ENCODE measurements around the gene PHF19.

The PHF19 gene

DNA sequence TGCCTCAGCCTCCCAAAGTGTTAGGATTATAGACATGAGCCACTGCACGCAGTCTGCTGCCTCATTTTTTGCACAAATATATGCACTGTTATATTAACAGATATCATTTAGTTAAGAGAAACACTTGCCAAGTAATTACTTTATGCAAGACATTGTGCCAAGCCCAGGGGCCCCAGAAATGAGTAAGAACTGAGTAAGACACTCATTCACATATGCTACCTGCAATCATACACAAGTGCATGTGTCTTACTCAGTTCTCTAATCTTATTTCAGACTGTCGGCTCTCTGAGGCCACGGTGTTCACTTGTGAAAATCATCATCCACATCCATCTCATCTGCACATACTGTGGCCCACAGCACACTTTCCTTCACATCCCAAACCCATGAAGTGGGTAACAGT, 33.7 kb upstream of the PHF19 start:
- H3K27ac ChIP-seq = no peak overlapping the region
- TF ChIP-seq, protein P1, sequence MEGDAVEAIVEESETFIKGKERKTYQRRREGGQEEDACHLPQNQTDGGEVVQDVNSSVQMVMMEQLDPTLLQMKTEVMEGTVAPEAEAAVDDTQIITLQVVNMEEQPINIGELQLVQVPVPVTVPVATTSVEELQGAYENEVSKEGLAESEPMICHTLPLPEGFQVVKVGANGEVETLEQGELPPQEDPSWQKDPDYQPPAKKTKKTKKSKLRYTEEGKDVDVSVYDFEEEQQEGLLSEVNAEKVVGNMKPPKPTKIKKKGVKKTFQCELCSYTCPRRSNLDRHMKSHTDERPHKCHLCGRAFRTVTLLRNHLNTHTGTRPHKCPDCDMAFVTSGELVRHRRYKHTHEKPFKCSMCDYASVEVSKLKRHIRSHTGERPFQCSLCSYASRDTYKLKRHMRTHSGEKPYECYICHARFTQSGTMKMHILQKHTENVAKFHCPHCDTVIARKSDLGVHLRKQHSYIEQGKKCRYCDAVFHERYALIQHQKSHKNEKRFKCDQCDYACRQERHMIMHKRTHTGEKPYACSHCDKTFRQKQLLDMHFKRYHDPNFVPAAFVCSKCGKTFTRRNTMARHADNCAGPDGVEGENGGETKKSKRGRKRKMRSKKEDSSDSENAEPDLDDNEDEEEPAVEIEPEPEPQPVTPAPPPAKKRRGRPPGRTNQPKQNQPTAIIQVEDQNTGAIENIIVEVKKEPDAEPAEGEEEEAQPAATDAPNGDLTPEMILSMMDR (conservative IDR thresholded peaks at IDR 0.05) = no peak
- no peak for TF ChIP-seq ZFX (IDR thresholded peaks at IDR 0.05)

DNA sequence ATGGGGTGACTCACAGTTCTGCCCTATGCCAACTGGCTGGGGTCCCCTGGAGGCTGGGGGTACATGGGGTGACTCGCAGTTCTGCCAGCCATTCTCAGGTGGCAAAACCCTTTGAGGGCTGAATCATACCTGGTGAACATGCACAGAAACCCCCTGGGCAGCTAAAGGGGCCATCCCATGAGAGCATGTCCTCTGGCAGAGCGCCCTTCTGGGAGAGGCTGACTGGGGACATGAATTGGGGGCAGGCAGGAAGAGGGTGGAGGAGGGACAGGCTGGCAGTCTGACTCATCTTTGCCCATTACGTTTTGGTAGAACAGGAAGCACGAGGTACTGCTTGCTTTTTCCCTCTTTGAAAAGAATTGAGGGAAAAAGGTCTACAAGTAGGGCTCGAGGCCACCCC, 32.9 kb upstream of the PHF19 start:
- TF ChIP-seq ZFX (IDR thresholded peaks at IDR 0.05) = no peak
- TF ChIP-seq, protein P1 (conservative IDR thresholded peaks at IDR 0.05) = no peak
- H3K27ac ChIP-seq = no peak overlapping the region

DNA sequence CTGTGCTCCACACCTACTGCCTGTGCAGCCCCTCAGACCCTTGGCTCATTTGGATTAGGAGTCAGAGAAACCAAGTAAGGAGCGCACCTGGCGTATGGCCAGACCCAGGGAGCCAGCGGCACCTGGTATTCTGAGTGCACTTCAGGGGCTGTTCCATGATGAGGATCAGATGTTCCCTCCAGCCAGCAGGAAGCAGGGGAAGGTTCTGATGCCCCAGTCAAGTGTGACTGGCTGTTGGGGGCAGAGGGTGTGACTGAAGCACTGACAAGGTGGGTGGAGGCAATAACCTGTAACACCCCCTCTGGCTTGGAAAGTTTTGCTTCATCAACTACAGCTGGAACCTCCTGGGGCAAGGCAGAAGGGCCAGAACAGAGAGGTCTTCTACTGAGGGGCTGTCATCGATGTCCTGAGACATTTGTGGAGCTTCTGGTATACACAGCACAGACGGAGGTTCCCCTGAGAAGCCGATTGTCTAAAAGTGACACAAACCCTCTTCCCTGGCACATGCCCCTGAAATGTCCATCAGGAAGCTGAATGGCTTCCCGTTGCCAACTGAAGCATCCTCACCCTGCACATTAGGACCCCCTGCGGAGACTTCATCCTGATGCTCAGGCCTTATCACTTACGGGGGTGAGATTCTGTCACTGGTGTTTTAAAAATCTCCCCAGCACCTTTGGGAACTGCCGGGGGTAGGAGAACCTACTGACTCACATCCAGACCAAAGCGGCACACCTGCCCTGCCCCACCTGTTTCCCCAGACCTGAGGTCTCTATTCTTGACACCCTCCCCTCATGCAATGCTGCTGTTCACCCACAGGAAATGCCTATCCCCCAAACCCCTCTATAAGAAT, 28.6 kb upstream of the PHF19 start:
- H3K27ac ChIP-seq = no peak overlapping the region
- TF ChIP-seq, protein P1 (conservative IDR thresholded peaks at IDR 0.05) = no peak
- no peak for TF ChIP-seq ZFX (IDR thresholded peaks at IDR 0.05)

DNA sequence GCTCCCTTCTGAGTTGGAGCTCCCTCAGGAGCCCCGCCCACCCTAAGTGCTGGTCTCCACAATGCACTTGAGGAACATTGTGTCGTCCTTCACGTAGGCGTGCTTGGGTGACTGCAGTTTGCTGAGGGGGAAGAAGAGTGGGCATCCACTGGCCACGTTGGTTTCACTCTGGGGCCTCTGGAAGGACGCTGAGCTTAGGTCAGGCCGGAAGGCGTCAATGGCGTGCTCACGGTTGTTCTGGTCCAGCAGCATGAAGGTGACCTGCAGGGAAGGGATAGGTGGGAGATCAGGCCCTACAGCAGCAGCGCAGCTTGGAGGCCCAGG, 28.0 kb upstream of the PHF19 start:
- TF ChIP-seq, protein P1 (conservative IDR thresholded peaks at IDR 0.05) = no peak
- no peak for TF ChIP-seq ZFX (IDR thresholded peaks at IDR 0.05)
- no peak overlapping the region for H3K27ac ChIP-seq

DNA sequence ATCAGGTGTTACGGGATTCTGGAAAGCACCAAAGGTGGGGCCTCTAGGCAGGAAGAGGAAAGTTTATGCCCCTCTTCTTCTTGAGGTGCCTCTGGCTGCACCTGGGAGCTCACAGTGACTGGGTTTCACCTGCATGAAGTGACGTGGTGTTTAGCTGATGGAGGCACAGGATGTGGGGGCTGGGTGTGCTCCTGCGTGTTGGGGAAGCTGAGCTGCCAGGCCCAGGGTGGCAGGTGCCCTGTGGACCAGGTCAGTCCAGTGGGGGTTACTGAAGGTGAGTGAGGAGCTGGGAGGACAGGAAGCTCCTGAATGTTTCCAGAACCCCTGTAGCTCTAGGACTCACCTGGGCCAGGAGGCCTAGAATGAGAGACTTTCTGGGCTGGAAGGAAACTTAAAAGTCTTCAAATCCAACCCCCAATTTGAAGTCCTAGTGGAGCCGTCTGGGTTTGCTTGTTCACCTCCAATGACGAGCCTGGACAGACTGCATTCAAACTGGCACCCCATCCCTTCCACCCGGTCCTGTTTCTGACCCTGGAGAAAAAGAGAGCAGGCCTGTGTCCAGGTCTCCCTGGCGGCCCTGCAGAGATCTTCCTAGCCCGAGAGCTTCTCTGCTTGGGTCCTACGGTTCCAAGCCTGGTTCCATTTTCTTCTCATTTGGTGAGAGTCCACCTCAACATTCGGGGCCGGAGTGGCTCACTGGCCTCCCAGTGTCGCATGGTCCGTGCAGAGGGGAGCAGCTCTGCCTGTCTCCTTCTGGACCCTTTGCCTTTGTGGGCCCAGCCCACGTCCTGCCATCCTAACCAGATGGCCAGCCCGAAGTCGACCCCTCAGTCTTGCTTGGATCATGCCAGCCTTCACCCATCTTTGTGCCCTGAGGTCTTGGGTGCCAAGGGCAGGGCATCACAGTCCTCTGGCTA, 27.3 kb upstream of the PHF19 start:
- H3K27ac ChIP-seq = no peak overlapping the region
- TF ChIP-seq ZFX (IDR thresholded peaks at IDR 0.05) = no peak
- TF ChIP-seq, protein P1 (conservative IDR thresholded peaks at IDR 0.05) = no peak

DNA sequence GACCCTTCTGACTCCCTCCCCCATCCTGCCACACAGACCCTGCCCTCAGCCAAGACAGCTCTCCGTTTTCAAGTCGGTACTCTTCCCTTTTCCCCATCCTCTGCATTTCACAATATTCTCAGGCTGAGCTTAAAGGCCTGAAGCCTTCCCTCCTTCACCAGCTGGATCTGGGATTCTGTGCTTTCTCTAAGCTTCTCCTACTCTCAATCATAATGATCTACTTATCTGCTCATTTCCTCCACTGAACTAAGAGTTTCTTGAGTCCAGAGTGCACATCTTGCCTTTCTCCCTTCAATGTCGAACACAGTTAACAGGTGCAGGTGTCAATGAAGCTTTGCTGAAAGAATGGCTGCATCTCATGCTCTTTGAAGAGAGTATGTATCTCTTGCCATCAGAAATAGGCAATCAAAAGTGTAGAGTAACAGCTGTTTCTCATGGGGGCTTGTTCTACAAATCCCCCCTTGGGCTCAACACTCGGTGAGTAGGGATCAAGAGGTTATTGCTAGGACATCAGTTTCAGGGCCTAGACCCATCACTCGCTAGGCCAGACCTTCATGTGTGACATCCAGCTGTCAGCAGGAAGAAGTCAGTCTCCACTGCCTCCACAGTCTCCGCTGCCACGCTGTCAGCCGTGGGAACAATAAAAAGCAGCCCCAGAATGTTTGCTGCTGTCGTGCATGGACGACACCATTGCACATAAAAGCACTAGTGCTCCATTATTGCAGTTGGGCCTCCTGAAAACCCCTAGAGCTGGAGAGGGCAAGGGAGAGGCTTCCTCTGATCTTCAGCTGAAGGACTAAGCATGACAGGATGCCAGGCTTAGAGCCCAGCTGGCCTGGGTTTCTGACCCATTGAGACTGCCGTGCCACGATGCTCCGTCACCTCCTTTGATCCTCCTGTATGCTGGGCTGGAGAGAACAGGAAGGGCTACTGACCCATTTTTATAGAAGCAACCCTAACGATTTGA, 25.9 kb upstream of the PHF19 start:
- TF ChIP-seq ZFX (IDR thresholded peaks at IDR 0.05) = no peak
- TF ChIP-seq, protein P1 (conservative IDR thresholded peaks at IDR 0.05) = no peak
- H3K27ac ChIP-seq = no peak overlapping the region
